Fibroblast of skin of left biceps (primary cell): ENCODE data around the gene PTGDR2.

ENCODE experiments used
- DNase-seq, 2 experiments: peaks; one replicate each; pipeline ENCODE4 v3.0.0-alpha.2; 2013; ENCODE audit warnings: low read depth in 2 of 2

PTGDR2 gene

DNA sequence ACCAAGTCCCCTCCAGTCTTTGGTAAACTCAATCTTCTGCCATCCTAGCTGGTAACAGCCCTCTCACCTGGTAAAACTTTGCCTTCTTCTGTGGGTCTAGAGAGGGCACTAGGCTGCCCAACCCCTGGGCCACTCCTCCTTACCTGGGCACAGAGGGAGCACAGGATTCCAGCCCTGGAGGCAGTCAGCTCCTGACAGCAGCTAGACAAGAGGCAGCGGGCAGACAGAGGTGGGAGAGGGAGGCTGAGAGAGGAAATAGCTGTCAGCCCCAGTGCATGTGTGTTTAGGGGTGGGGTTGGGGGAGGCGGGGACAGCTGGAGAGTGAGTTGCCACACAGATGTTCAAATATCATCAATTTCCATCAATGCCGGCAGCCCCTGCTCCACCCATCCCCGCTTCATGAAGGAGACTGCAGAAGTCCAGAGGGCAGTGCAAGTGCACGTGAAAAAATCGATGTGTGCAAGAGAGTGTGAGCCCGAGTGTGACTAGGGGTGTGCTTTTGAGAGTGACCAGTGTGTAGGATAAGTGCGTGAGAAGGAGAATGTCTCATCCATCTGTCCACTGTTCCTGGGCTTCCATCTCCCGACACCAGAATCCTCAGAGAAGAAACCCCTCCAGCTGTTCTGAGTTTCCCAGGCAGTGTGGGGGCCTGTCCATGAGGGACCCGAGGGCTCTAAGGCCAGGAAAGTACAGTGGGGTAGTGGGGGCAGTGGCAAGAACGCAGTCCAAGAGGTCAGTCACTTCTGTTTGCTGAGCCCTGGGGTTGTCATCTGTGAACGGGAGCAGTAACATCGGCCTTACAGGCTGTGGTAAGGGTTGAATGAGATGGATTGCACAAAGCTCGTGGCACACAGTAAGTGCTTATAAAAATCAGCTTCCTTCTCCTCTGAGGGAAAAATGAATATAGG lies at the start of gene PTGDR2:
Gene PTGDR2 (minus strand): TSS at position 225 of the 908 bp plus-strand sequence. CDS start 2,228 bp downstream, outside the sequence.
- no peak for DNase-seq

DNA sequence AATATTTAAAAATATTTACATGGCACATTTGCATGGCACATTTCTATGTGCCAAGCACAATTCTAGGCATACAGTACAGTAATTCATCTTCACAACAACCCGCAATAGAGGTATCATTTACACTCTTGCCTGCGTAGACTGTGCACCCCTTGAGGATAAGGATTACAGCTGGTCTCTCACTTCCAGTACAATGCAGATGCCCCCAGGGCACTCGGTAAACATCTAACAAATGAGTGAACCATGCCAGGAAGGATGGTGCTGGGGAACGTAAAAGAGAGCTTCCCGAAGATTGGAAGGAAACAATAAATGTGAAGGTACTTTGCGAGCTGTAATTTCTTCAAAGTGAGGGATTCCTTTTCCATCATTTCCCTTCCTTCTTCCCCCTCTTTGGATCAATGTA lies 49.3 kb upstream of the PTGDR2 start:
- DNase-seq: no peak

- no peak for DNase-seq
Observed at GRCh38 chr11:60902625-60903024, 46.9 kb upstream of the PTGDR2 start.

GRCh38 chr11:60900673-60901404 lies 45.1 kb upstream of the PTGDR2 start:
- DNase-seq: no peak

GRCh38 chr11:60899977-60900376 lies 44.2 kb upstream of the PTGDR2 start:
- no peak for DNase-seq

- DNase-seq: no peak
Observed at GRCh38 chr11:60899046-60899936, 43.5 kb upstream of the PTGDR2 start.

GRCh38 chr11:60897496-60897895 lies 41.7 kb upstream of the PTGDR2 start:
- DNase-seq: no peak

DNA sequence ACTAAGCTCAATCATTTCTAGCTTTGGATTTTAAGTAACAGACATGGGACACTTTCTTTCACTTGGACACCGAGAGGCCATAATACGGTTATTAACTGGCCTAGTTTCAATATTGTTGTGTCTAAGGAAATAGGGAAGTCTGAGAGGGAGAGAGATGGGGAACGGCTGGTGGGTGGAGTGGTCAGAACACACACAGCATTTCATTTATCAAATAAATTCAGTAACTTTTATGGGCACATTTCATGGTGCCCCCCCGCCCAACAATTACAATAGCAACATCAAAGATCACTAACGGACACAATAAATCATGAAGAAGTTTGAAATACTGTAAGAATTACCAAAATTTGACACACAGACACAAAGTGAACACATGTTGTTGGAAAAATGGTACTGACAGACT lies 39.9 kb upstream of the PTGDR2 start:
- DNase-seq: no peak

DNA sequence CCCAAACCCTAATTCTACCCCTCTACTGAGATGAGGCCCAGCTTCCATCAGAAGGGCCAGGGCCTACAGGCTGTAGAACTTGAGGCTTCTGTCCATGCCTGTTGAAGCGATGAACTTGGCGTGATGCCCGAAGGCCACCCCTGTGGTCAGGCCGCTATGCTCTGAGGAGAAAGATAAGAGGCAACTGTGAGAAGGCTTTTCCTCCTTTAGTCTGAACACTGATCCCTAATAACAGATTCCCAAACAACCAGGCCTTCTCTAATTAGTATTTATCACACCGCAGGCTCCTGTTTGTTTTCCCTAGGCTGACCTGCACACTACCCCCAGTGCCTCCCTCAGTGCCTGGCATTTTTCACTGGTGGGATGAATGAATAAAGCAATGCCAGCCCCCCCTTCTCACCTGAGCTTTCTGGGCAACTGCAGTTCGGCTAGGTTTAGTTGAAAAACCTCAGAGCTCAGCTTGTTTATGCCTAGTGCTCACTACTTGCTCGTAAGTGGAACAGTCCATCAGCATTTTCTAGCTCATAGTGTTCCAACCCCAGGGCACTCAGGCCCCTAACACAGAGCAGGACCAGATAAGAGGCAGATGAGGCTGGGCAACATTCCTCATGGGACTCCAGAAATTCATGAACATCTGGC lies 35.5 kb upstream of the PTGDR2 start:
- DNase-seq: no peak

GRCh38 chr11:60890696-60891095 lies 34.9 kb upstream of the PTGDR2 start:
- DNase-seq: no peak

GRCh38 chr11:60889869-60890311 lies 34.1 kb upstream of the PTGDR2 start:
- no peak for DNase-seq

DNA sequence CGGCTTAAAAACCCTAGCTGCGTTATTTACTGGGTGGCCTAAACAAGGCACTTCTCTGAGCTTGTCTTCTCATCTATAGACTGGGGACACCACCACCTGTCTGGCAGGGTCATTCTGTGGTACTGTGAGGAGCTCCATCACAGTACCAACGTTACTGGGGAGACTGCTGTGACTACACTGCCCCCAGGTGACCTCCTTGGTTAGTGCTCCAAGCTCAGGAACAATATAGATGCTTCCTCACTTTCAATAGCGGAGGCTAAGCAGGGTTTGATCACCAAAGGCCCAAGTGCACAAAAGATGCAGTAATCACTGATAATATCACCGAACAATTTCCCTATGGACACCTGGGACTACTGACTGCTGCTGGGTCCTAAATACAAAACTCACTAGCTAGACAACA lies 31.8 kb upstream of the PTGDR2 start:
- DNase-seq: no peak

- no peak for DNase-seq
Observed at GRCh38 chr11:60880643-60881282, 25.0 kb upstream of the PTGDR2 start.

GRCh38 chr11:60879971-60880588 lies 24.3 kb upstream of the PTGDR2 start:
- no peak for DNase-seq

DNA sequence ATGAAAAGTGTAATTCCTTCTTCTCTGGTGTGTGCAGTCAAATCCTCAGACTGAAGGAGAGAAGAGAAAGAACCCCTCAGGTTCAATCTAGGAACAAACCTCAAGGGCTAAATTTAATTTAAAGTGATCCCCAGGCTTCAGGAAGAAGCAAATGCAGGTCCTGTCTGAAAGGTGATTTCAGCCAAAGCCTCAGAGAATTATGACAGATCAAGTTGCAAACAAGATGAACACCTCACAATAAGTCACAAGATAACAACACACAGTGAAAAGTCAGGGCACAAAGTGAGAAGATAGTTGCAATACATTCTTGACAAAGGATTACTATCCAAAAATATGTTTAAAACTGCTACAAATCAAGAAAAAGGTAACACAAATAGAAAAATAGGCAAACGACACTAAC lies 23.4 kb upstream of the PTGDR2 start:
- DNase-seq: no peak

- no peak for DNase-seq
Observed at GRCh38 chr11:60878245-60879101, 22.7 kb upstream of the PTGDR2 start.

- DNase-seq: no peak
Observed at GRCh38 chr11:60876168-60876485, 20.4 kb upstream of the PTGDR2 start.

DNA sequence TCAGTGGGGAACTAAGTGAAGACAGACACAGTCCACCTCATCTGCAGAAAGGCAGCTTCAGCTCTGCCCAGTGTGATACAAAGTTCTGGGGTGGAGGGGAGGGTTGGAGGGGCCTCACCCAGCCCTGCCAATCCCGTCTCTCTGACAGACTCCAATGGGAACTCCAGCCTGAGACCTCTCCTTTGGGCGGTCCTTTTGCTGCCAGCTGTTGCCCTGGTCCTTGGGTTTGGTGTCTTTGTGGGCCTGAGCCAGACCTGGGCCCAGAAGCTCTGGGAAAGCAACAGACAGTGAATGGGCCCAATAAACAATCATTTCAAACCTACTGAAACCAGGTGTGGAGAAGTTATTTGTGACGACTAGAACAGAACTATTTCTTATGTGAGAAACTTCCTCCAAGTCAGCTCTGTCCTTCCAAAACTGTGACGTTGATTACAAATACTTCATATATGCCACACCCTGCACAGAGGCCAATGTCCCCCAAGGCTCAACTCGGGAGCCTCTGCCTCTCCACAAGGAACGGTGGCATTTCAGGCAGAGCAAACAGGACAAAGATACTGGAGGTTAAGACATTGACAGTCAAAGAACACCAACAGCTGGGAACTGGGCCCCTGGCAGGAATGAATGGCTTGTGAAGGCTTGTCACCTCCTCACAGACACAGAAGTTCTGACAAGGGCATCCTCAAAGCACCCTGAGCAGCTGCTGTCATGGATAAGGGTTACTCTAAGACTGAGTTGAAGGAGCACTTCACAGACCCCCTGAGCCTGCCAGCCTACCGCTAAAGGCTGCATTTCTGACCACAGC lies 19.8 kb upstream of the PTGDR2 start:
- DNase-seq: no peak
